Peyer's patch (tissue), 4 donors: ENCODE results near the gene CPXM2.

Source experiments
- POLR2A ChIP-seq, 2 donors: fragments of 450-650 bp; IDR thresholded peaks; one replicate each; pipeline ENCODE4 v1.5.1; 2017; ENCODE audit warnings: antibody characterized with exemption in 2 of 2, mild to moderate bottlenecking in 2 of 2, moderate library complexity in 2 of 2
- TF ChIP-seq, protein P1 (sequence below), 6 experiments: fragments of 450-650 bp in 4 of 6; fragments of 200-600 bp in 2 of 6; sonication (generic) in 1 of 6; IDR thresholded peaks; one replicate each; pipeline ENCODE4 v1.5.1; 2017 to 2019; ENCODE audit warnings: antibody characterized with exemption in 6 of 6, mild to moderate bottlenecking in 3 of 6, moderate library complexity in 1 of 6

DNA sequence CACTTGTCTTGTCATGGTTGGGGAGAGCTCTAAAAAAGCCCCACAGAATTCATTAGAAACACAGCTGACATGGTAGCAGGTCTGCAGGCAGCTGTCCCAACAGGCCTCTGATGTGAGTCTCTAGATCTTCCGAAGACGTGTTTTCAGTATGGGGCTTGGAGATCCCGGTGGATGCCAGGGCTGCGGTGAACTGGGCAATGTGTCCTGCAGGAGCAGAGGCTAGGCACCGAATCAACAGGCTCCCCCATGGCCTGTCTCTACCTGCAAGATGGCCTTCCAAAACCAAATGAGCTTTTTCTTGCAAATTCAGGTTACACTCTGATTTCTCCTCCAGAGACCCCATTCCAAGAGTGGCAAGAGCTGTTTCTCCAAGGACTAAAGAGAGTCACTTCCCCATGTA, 2.9 kb downstream of the CPXM2 start:
- TF ChIP-seq, protein P1, sequence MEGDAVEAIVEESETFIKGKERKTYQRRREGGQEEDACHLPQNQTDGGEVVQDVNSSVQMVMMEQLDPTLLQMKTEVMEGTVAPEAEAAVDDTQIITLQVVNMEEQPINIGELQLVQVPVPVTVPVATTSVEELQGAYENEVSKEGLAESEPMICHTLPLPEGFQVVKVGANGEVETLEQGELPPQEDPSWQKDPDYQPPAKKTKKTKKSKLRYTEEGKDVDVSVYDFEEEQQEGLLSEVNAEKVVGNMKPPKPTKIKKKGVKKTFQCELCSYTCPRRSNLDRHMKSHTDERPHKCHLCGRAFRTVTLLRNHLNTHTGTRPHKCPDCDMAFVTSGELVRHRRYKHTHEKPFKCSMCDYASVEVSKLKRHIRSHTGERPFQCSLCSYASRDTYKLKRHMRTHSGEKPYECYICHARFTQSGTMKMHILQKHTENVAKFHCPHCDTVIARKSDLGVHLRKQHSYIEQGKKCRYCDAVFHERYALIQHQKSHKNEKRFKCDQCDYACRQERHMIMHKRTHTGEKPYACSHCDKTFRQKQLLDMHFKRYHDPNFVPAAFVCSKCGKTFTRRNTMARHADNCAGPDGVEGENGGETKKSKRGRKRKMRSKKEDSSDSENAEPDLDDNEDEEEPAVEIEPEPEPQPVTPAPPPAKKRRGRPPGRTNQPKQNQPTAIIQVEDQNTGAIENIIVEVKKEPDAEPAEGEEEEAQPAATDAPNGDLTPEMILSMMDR (IDR thresholded peaks at IDR 0.05) = no peak
- TF ChIP-seq POLR2A (IDR thresholded peaks at IDR 0.05) = no peak
